PC-9 (cell line): ENCODE measurements around the gene MATN1. TPM values are rescaled to one million over a fixed set of nuclear protein-coding genes. Genes with fewer than 3 reads are reported as not detected.

Source experiments
- BruUV-seq: library from RNA; stranded (reverse); fragments of 400-500 nt; replicated peaks from 2 replicates; lab custom pipeline; 2021; lab: Mats Ljungman, UMichigan
- CTCF ChIA-PET: fragments of 300-600 bp; sonication (Branson Sonifier 250); formaldehyde crosslinking; loops from one replicate; lab custom pipeline; 2022; ENCODE audit warnings: antibody characterized with exemption; lab: Charles Lee
- POLR2A ChIA-PET: fragments of 300-600 bp; sonication (Branson Sonifier 250); formaldehyde crosslinking; loops from one replicate; lab custom pipeline; 2022; ENCODE audit warnings: antibody characterized with exemption; ENCODE audit not compliant: unreplicated experiment; lab: Charles Lee
- DNase-seq, 2 experiments: peaks; one replicate each; pipeline versions ENCODE4 v3.0.0 to v3.0.0-alpha.2; 2015 to 2022; ENCODE audit warnings: mixed read lengths in 1 of 2
- H2AFZ ChIP-seq: fragments of 200-600 bp; sonication (generic); 2 replicates; pipeline ENCODE4 v1.8.1; 2017; ENCODE audit warnings: antibody characterized with exemption
- H3F3A ChIP-seq: fragments of 200-600 bp; sonication (generic); 2 replicates; pipeline ENCODE4 v1.8.1; 2017; ENCODE audit warnings: antibody characterized with exemption, mild to moderate bottlenecking, low read depth; ENCODE audit not compliant: insufficient read depth
- H3K27ac ChIP-seq: fragments of 200-600 bp; sonication (generic); 2 replicates; pipeline ENCODE4 v1.6.1; 2016; ENCODE audit warnings: mixed run types
- H3K27me3 ChIP-seq: fragments of 200-600 bp; sonication (generic); 2 replicates; pipeline ENCODE4 v1.6.1; 2016; ENCODE audit warnings: low read depth, mixed run types; ENCODE audit not compliant: insufficient read depth
- H3K36me3 ChIP-seq: fragments of 200-600 bp; sonication (generic); 2 replicates; pipeline ENCODE4 v1.6.1; 2016; ENCODE audit warnings: low read depth, mixed run types
- H3K4me1 ChIP-seq: fragments of 200-600 bp; sonication (generic); replicated peaks from 2 replicates; pipeline ENCODE4 v1.6.1; 2016; ENCODE audit warnings: mixed run types; ENCODE audit not compliant: insufficient read depth
- H3K4me2 ChIP-seq: fragments of 200-600 bp; sonication (generic); 2 replicates; pipeline ENCODE4 v1.6.1; 2017; ENCODE audit warnings: mixed run types
- H3K4me3 ChIP-seq: fragments of 200-600 bp; sonication (generic); 2 replicates; pipeline ENCODE4 v1.6.1; 2016; ENCODE audit warnings: mixed run types
- H3K79me2 ChIP-seq: fragments of 200-600 bp; sonication (generic); 2 replicates; pipeline ENCODE4 v1.6.1; 2017; ENCODE audit warnings: low read depth, mixed run types
- H3K9me2 ChIP-seq: fragments of 200-600 bp; sonication (generic); 2 replicates; pipeline ENCODE4 v1.8.1; 2017; ENCODE audit warnings: mild to moderate bottlenecking; ENCODE audit not compliant: insufficient read depth
- H3K9me3 ChIP-seq: fragments of 200-600 bp; sonication (generic); 2 replicates; pipeline ENCODE4 v1.8.1; 2016; ENCODE audit warnings: low read depth; ENCODE audit not compliant: insufficient read depth
- H4K20me1 ChIP-seq: fragments of 200-600 bp; sonication (generic); 2 replicates; pipeline ENCODE4 v1.8.1; 2017; ENCODE audit not compliant: insufficient read depth
- CTCF ChIP-seq: fragments of 200-600 bp; sonication (generic); conservative IDR thresholded peaks from 2 replicates; pipeline ENCODE4 v1.6.1; 2017; ENCODE audit warnings: mixed run types, antibody characterized with exemption, mild to moderate bottlenecking, moderate library complexity
- EZH2 ChIP-seq: fragments of 200-600 bp; sonication (generic); IDR thresholded peaks from 2 replicates; pipeline ENCODE4 v1.8.0; 2017; ENCODE audit warnings: antibody characterized with exemption, low read depth
- intact Hi-C: fragments of 100-400 bp; cut with micrococcal nuclease; formaldehyde crosslinking; loops from one replicate; pipeline ENCODE4 v1.10.0; 2022; ENCODE audit not compliant: unreplicated experiment
- total RNA-seq: library from RNA; stranded (reverse); gene quantifications from 2 replicates; pipeline ENCODE4 v1.2.3, GENCODE V29; 2021

The MATN1 gene
- total RNA-seq, 1 experiment from 2014 or later, result 0.37 TPM

GRCh38 chr1:30702823-30703222 is 20.6 kb downstream of the MATN1 start:
- H3K4me2 ChIP-seq, result no peak overlapping the region
- H3K9me2 ChIP-seq, result no peaks in the 10 kb centered on the region
- ChIA-PET CTCF (interaction anchor here (1.0 kb wide), 1 partner anchor 18 kb away, joined by 3 read pairs; no protein-coding TSS in a partner anchor), POLR2A (no interaction called here)
- no peak for DNase-seq
- H3K27ac ChIP-seq, result no peak overlapping the region
- no peaks in the 10 kb centered on the region for H3F3A ChIP-seq
- TF ChIP-seq EZH2 (no peak), CTCF (no peak)
- intact Hi-C loops, result loop anchor here (10.0 kb wide), 1 partner anchor 1668 kb away; no protein-coding TSS in a partner anchor
- H3K9me3 ChIP-seq, result no peaks in the 10 kb centered on the region
- H3K4me3 ChIP-seq, result no peak overlapping the region
- H3K27me3 ChIP-seq, result no peaks in the 10 kb centered on the region
- H3K36me3 ChIP-seq, result no peaks in the 10 kb centered on the region
- H4K20me1 ChIP-seq, result no peaks in the 10 kb centered on the region
- no peaks in the 10 kb centered on the region for H3K79me2 ChIP-seq
- H2AFZ ChIP-seq, result no peak overlapping the region
- no peaks in the 10 kb centered on the region for H3K4me1 ChIP-seq
- no TSS peak for BruUV-seq

DNA sequence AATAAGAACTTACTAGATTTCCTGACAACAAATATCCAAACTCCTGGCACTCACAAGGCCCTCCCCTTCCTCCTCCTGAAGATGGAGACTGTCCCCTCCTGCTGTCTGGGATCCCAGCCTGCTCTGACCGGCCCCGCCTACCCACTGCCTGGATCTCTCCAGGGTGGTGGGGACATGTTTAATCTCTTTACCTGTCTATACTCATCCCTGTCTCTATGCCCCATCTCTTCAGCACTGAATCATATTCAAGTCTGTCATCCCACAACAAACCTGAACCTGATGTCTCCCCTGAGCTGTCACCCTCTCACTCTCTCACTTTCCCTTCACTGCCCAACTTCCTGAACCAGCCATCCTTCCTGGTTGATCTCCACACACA is 22.1 kb downstream of the MATN1 start:
- Histone ChIP-seq H3K79me2 (no peaks in the 10 kb centered on the region), H4K20me1 (no peaks in the 10 kb centered on the region), H3K4me2 (no peak overlapping the region), H2AFZ (no peak overlapping the region), H3K27ac (no peak overlapping the region), H3K4me3 (no peak overlapping the region), H3K9me2 (no peaks in the 10 kb centered on the region), H3K4me1 (no peaks in the 10 kb centered on the region), H3F3A (no peaks in the 10 kb centered on the region), H3K27me3 (no peaks in the 10 kb centered on the region), H3K9me3 (no peaks in the 10 kb centered on the region), H3K36me3 (no peaks in the 10 kb centered on the region)
- ChIA-PET POLR2A (no interaction called here), CTCF (interaction anchor here (1.1 kb wide), 1 partner anchor 16 kb away, joined by 8 read pairs; no protein-coding TSS in a partner anchor)
- no TSS peak for BruUV-seq
- DNase-seq, result no peak
- TF ChIP-seq EZH2 (no peak), CTCF (no peak)
- intact Hi-C loops, result loop anchor here (10.0 kb wide), 1 partner anchor 1666 kb away; no protein-coding TSS in a partner anchor

DNA sequence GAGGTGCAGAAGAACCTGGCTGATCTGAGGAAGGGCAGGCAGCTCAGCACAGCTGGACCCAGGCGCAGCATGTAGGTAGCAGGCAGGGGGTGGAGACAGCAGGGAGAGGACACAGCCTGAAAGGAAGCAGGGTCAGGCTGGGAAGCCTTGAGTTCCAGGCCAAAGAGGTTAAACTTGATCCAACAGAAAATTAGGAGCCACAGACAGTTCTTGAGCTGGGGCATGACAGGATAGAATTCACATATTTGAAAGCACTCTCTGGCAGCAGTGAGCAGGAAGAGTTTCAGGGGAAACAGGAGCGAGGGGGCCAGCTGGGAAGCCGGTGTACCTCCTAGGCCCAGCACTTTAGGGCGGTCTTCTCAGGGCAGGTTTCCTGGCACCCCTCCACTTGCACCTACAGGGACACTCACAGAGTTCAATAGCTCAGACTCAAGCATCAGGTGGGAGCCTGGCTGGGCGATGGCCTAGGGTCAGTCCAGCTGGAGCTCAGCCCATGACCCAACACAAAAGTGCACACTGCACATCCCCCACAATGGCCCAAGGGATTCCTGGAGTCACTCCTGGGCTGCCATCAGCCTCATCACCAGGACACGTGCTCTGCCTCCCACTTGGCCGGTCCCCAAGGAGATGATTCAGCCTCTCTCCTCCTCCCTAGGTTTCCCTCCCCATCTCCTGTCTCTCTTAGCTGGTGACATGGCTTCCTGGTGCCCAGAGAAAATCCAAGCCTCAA is 22.7 kb downstream of the MATN1 start:
- no TSS peak for BruUV-seq
- no peak overlapping the region for H3K27ac ChIP-seq
- DNase-seq, result peak in 1 of 2 experiments; percentile 24
- intact Hi-C loops, result loop anchor here (10.0 kb wide), 1 partner anchor 1666 kb away; no protein-coding TSS in a partner anchor
- ChIA-PET POLR2A (no interaction called here), CTCF (interaction anchor here (1.1 kb wide), 1 partner anchor 15 kb away, joined by 8 read pairs; no protein-coding TSS in a partner anchor)
- H3K4me2 ChIP-seq, result no peak overlapping the region
- H2AFZ ChIP-seq, result no peak overlapping the region
- H3F3A ChIP-seq, result no peaks in the 10 kb centered on the region
- no peaks in the 10 kb centered on the region for H3K4me1 ChIP-seq
- no peak overlapping the region for H3K4me3 ChIP-seq
- H3K9me2 ChIP-seq, result no peaks in the 10 kb centered on the region
- no peaks in the 10 kb centered on the region for H3K36me3 ChIP-seq
- H3K9me3 ChIP-seq, result no peaks in the 10 kb centered on the region
- no peaks in the 10 kb centered on the region for H3K79me2 ChIP-seq
- no peaks in the 10 kb centered on the region for H3K27me3 ChIP-seq
- TF ChIP-seq EZH2 (no peak), CTCF (no peak)
- no peaks in the 10 kb centered on the region for H4K20me1 ChIP-seq
